K562 (cell line): ENCODE results near the gene GLI3. TPM values are rescaled to one million over a fixed set of nuclear protein-coding genes. Genes with fewer than 3 reads are reported as not detected.

Source experiments
- ATAC-seq: fragments of 200-7000 bp; cut with Tn5 transposase; 3 replicates; pipeline ENCODE4 v1.9.1; 2020; ENCODE audit warnings: moderate library complexity
- BruUV-seq: library from RNA; stranded (reverse); fragments of 400-500 nt; replicated peaks from 2 replicates; lab custom pipeline; 2021; lab: Mats Ljungman, UMichigan
- CTCF ChIA-PET: fragments of 300-600 bp; formaldehyde crosslinking; extraction: SDS; loops from one replicate; lab custom pipeline; 2021; ENCODE audit warnings: low intra/inter-chr PET ratio; lab: Yijun Ruan, JAX
- POLR2A ChIA-PET: fragments of 300-600, 350-650 bp; sonication (Branson Sonifier 250); formaldehyde crosslinking; extraction: SDS; loops from one replicate; lab custom pipeline; 2021; ENCODE audit warnings: antibody characterized with exemption, inconsistent platforms; lab: Yijun Ruan, JAX
- DNase-seq, 4 experiments: peaks; one replicate each; pipeline versions ENCODE4 v3.0.0 to v3.0.0-alpha.2; 2011 to 2018; ENCODE audit warnings: low spot score in 3 of 4, mixed read lengths in 3 of 4; ENCODE audit errors: extremely low read depth in 1 of 4
- FAIRE-seq: peaks from 2 replicates; lab custom pipeline; 2011; peaks lifted over from hg19 to GRCh38; lab: Jason Lieb, UNC
- H2AFZ ChIP-seq: 2 replicates; pipeline ENCODE4 v1.6.0; 2011; ENCODE audit warnings: low read depth, low read length, control low read depth, inconsistent platforms
- H3K27ac ChIP-seq: fragments of 200-600 bp; 3 replicates; pipeline ENCODE4 v1.8.0; 2011; ENCODE audit warnings: low read depth, mild to moderate bottlenecking, control low read depth, inconsistent platforms, low read length, moderate library complexity, mixed read lengths; ENCODE audit errors: extremely low read depth
- H3K27me3 ChIP-seq, 2 experiments: fragments of 300-600 bp in 1 of 2; 2 replicates in 1 of 2; 3 replicates in 1 of 2; pipeline versions ENCODE4 v1.6.0 to v1.8.0; 2011; ENCODE audit warnings: inconsistent platforms in 2 of 2, low read length in 2 of 2, mild to moderate bottlenecking in 1 of 2, mixed read lengths in 1 of 2, moderate library complexity in 1 of 2; ENCODE audit not compliant: control insufficient read depth in 2 of 2, insufficient read depth in 2 of 2
- H3K36me3 ChIP-seq: fragments of 300-600 bp; 3 replicates; pipeline ENCODE4 v1.8.0; 2011; ENCODE audit warnings: mild to moderate bottlenecking, low read length, inconsistent platforms; ENCODE audit not compliant: control insufficient read depth, insufficient read depth
- H3K4me1 ChIP-seq, 2 experiments: fragments of 200-600 bp in 1 of 2; replicated peaks in 1 of 2; 2 replicates in 1 of 2; 3 replicates in 1 of 2; pipeline versions ENCODE4 v1.5.1 to v1.8.0; 2011; ENCODE audit warnings: inconsistent platforms in 2 of 2, low read length in 2 of 2, mild to moderate bottlenecking in 1 of 2, mixed read lengths in 1 of 2, moderate library complexity in 1 of 2; ENCODE audit not compliant: control insufficient read depth in 2 of 2, insufficient read depth in 2 of 2
- H3K4me2 ChIP-seq: 2 replicates; pipeline ENCODE4 v1.6.1; 2011; ENCODE audit warnings: low read length, control low read depth, inconsistent platforms, mixed read lengths; ENCODE audit not compliant: insufficient read depth
- H3K4me3 ChIP-seq: fragments of 200-600 bp; sonication (generic), shearing (Covaris generic); 2 replicates; pipeline ENCODE4 v1.5.1; 2016; ENCODE audit warnings: control low read depth, inconsistent platforms
- H3K79me2 ChIP-seq: fragments of 200-600 bp; 3 replicates; pipeline ENCODE4 v1.8.0; 2011; ENCODE audit warnings: low read length, inconsistent platforms; ENCODE audit not compliant: control insufficient read depth, insufficient read depth
- H3K9ac ChIP-seq, 2 experiments: 2 replicates each; pipeline versions ENCODE4 v1.6.0 to v1.6.1; 2011; ENCODE audit warnings: low read depth in 2 of 2, low read length in 2 of 2, control low read depth in 1 of 2, inconsistent platforms in 1 of 2, mild to moderate bottlenecking in 1 of 2, mixed read lengths in 1 of 2; ENCODE audit not compliant: insufficient read depth in 1 of 2
- H3K9me1 ChIP-seq: one replicate; pipeline ENCODE4 v1.6.0; 2011; ENCODE audit warnings: inconsistent platforms, mild to moderate bottlenecking, low read length, moderate library complexity; ENCODE audit not compliant: control insufficient read depth, insufficient read depth
- H3K9me3 ChIP-seq: replicated peaks from 2 replicates; pipeline ENCODE4 v1.5.1; 2011; ENCODE audit warnings: low read depth, low read length, inconsistent platforms; ENCODE audit not compliant: control insufficient read depth, insufficient read depth
- H4K20me1 ChIP-seq: replicated peaks from 2 replicates; pipeline ENCODE4 v1.6.1; 2011; ENCODE audit warnings: low read length, inconsistent platforms, mixed read lengths; ENCODE audit not compliant: control insufficient read depth, insufficient read depth
- CREB1 ChIP-seq, 2 experiments: sonication (generic) in 1 of 2; formaldehyde crosslinking in 1 of 2; IDR thresholded peaks; 2 replicates each; pipeline versions ENCODE4 v1.6.1 to v1.8.0; 2012 to 2022; ENCODE audit warnings: inconsistent platforms in 1 of 2, mild to moderate bottlenecking in 1 of 2, missing genetic modification reagents in 1 of 2, moderate library complexity in 1 of 2
- ERF ChIP-seq: fragments of 450-650 bp; formaldehyde crosslinking; IDR thresholded peaks from 2 replicates; pipeline ENCODE4 v1.4.0; 2020; ENCODE audit warnings: mild to moderate bottlenecking, mixed read lengths
- HDGF ChIP-seq: fragments of 450-650 bp; IDR thresholded peaks from 2 replicates; pipeline ENCODE4 v1.6.1; 2016
- MAFF ChIP-seq: IDR thresholded peaks from 2 replicates; pipeline ENCODE4 v1.6.1; 2012; ENCODE audit warnings: low read length, improper control_type of control experiment
- NCOA1 ChIP-seq: fragments of 450-650 bp; IDR thresholded peaks from 2 replicates; pipeline ENCODE4 v1.6.1; 2016; ENCODE audit warnings: low read depth
- ZNF133 ChIP-seq: fragments of 250-450 bp; sonication (Bioruptor Pico); IDR thresholded peaks from 2 replicates; pipeline ENCODE4 v1.4.0; 2020; ENCODE audit warnings: mild to moderate bottlenecking
- ZNF436 ChIP-seq: fragments of 250-450, 450-650 bp; sonication (Bioruptor Pico); formaldehyde crosslinking; IDR thresholded peaks from 2 replicates; pipeline ENCODE4 v1.7.0; 2020; ENCODE audit warnings: mild to moderate bottlenecking
- ZNF717 ChIP-seq: fragments of 250-450 bp; sonication (Bioruptor Pico); IDR thresholded peaks from 2 replicates; pipeline ENCODE4 v1.5.0; 2021
- ZNF778 ChIP-seq: fragments of 450-650 bp; formaldehyde crosslinking; IDR thresholded peaks from 2 replicates; pipeline ENCODE4 v1.4.0; 2020; ENCODE audit warnings: mild to moderate bottlenecking, moderate library complexity
- WGBS: fragments of 100-300 bp; shearing (Covaris generic); methylation state at CpG from one replicate; pipeline ENCODE4 v1.1.6; 2016; ENCODE audit warnings: low coverage, mixed read lengths; ENCODE audit not compliant: insufficient coverage; ENCODE audit errors: missing lambda C conversion rate; 5-methylcytosine and 5-hydroxymethylcytosine counted together
- in situ Hi-C: fragments of 300-500 bp; cut with MboI; formaldehyde crosslinking; loops from 4 replicates; pipeline ENCODE4 v1.15.0; 2018; ENCODE audit warnings: inconsistent platforms, mixed read lengths
- intact Hi-C: fragments of 100-400 bp; cut with micrococcal nuclease; formaldehyde crosslinking; loops from 2 replicates; pipeline ENCODE4 v1.14.2; 2022
- polyA plus RNA-seq, 8 experiments: library from polyadenylated mRNA; depleted of rRNA in 4 of 8; stranded (reverse) in 5 of 8; unstranded in 3 of 8; fragments of >200 nt; fragmentation: Nextera tagmentation in 2 of 8; fragmentation: Illumina TruSeq in 1 of 8; extraction: Ambion mirVana in 2 of 8; extraction: Trizol in 1 of 8; gene quantifications; 2 replicates each; pipeline versions ENCODE4 v1.2.1 to v1.2.3, GENCODE V29; 2011 to 2014; ENCODE audit warnings: inconsistent platforms in 1 of 8, missing spikeins in 1 of 8
- total RNA-seq, 7 experiments: library from RNA; depleted of rRNA in 6 of 7; stranded (reverse); fragments of >200 nt in 6 of 7; fragmentation: Illumina TruSeq in 2 of 7; extraction: Trizol in 2 of 7; gene quantifications; 2 replicates each; pipeline versions ENCODE4 v1.2.1 to v1.2.3, GENCODE V29; 2011 to 2021; ENCODE audit warnings: low replicate concordance in 1 of 7
- TF ChIP-seq, protein P1 (sequence below): fragments of 250-450 bp; sonication (Bioruptor Pico); IDR thresholded peaks from 2 replicates; pipeline ENCODE4 v1.8.0; 2021; ENCODE audit warnings: moderate library complexity, mild to moderate bottlenecking, inconsistent platforms
- TF ChIP-seq, protein P2 (sequence below): fragments of 450-650 bp; formaldehyde crosslinking; conservative IDR thresholded peaks from 2 replicates; pipeline ENCODE4 v1.4.0; 2022; ENCODE audit warnings: mild to moderate bottlenecking, missing genetic modification characterization
- TF ChIP-seq, protein P3 (sequence below), 2 experiments: IDR thresholded peaks in 1 of 2; conservative IDR thresholded peaks in 1 of 2; 2 replicates each; pipeline ENCODE4 v1.6.1; 2016; ENCODE audit warnings: low read depth in 2 of 2, mild to moderate bottlenecking in 1 of 2, missing compliant biosample characterization in 1 of 2, missing genetic modification characterization in 1 of 2, moderate library complexity in 1 of 2

Gene GLI3
- total and polyA plus RNA-seq, 9 of the 15 experiments (the other 6 are each of a cell fraction or from before 2014, with no cell fraction given): 0.01 to 0.18 (median 0.07) TPM; not detected in 6

DNA sequence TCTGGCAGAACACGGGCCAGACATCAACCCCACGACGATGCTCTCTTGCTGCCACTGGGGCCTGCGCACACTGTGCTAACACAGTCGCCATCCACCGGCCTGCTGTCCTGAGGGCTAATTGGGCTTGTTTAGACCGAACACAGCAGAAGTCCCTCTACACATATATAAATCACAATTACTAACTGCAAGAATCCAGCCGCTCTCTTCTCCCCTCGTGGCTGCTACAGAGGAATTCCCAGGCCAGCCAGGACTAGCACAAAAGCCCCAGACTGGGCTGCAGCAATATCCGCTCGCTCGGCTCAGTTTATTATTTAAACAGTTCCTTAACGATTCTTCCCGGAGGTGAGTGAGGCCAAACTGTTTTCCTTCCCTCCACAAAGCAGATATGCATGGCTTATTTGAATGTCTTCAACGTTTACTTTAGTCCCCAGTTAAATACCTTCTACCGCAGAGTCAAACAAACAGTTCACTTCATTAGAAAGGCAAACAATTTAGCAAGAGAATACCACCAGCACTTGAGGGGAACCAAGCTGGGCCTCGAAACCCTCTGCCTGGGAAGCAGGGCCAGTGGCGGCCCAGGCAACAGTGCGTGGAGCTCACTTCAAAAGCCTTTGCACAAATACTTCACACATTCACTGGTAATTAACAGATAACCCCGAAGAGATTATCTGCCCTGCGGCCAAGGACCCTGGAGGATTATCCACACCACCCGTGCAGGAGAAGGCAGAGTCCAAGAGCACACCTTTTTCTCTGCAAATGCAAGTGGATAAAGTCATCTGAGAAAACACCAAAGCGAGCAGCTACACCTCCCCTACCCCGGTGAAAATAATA is 145.3 kb downstream of the GLI3 start:
- Histone ChIP-seq H2AFZ (no peak overlapping the region), H3K79me2 (no peaks in the 10 kb centered on the region), H3K9me1 (no peaks in the 10 kb centered on the region), H3K4me3 (no peak overlapping the region), H3K27me3 (peaks cover 0 to 14% of the 10 kb centered on the region in 2 experiments; a peak in 3 of 5 replicates), H3K27ac (no peak overlapping the region), H3K36me3 (no peaks in the 10 kb centered on the region), H4K20me1 (0 out of 2 replicates have a peak, but pooled peaks cover 3% of the 10 kb centered on the region), H3K4me1 (no peaks in the 10 kb centered on the region), H3K9me3 (no peaks in the 10 kb centered on the region), H3K4me2 (no peak overlapping the region), H3K9ac (no peak overlapping the region; a peak in 1 of 4 replicates)
- CTCF ChIA-PET: no interaction called here
- no TSS peak for BruUV-seq
- in situ Hi-C loops (no loop called here), intact Hi-C loops (no loop called here)
- no peak for DNase-seq
- FAIRE-seq: no peak
- no peak for ATAC-seq
- under 1% methylated on average over 24 of the region's 24 CpGs for WGBS
- POLR2A ChIA-PET: interaction anchor here (0.6 kb wide), 1 partner anchor 117 kb away, joined by 3 read pairs; no protein-coding TSS in a partner anchor
- TF ChIP-seq, protein P1, sequence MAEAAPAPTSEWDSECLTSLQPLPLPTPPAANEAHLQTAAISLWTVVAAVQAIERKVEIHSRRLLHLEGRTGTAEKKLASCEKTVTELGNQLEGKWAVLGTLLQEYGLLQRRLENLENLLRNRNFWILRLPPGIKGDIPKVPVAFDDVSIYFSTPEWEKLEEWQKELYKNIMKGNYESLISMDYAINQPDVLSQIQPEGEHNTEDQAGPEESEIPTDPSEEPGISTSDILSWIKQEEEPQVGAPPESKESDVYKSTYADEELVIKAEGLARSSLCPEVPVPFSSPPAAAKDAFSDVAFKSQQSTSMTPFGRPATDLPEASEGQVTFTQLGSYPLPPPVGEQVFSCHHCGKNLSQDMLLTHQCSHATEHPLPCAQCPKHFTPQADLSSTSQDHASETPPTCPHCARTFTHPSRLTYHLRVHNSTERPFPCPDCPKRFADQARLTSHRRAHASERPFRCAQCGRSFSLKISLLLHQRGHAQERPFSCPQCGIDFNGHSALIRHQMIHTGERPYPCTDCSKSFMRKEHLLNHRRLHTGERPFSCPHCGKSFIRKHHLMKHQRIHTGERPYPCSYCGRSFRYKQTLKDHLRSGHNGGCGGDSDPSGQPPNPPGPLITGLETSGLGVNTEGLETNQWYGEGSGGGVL (CRISPR knock-in tag): no peak
- TF ChIP-seq NCOA1 (no peak), HDGF (no peak), ZNF717 (CRISPR knock-in tag) (no peak), ZNF436 (CRISPR knock-in tag) (no peak), ZNF133 (CRISPR knock-in tag) (no peak), CREB1 (IDR thresholded peaks at IDR 0.05) (no peak), CREB1 (CRISPR knock-in tag; IDR thresholded peaks at IDR 0.05) (no peak), ERF (CRISPR knock-in tag) (no peak), ZNF778 (CRISPR knock-in tag) (no peak), MAFF (no peak)
- TF ChIP-seq, protein P2, sequence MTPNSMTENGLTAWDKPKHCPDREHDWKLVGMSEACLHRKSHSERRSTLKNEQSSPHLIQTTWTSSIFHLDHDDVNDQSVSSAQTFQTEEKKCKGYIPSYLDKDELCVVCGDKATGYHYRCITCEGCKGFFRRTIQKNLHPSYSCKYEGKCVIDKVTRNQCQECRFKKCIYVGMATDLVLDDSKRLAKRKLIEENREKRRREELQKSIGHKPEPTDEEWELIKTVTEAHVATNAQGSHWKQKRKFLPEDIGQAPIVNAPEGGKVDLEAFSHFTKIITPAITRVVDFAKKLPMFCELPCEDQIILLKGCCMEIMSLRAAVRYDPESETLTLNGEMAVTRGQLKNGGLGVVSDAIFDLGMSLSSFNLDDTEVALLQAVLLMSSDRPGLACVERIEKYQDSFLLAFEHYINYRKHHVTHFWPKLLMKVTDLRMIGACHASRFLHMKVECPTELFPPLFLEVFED (CRISPR knock-in tag): no peak
- TF ChIP-seq, protein P3, sequence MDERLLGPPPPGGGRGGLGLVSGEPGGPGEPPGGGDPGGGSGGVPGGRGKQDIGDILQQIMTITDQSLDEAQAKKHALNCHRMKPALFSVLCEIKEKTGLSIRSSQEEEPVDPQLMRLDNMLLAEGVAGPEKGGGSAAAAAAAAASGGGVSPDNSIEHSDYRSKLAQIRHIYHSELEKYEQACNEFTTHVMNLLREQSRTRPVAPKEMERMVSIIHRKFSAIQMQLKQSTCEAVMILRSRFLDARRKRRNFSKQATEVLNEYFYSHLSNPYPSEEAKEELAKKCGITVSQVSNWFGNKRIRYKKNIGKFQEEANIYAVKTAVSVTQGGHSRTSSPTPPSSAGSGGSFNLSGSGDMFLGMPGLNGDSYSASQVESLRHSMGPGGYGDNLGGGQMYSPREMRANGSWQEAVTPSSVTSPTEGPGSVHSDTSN (CRISPR knock-in tag; IDR thresholded peaks at IDR 0.05; ENCODE audit: low read depth): no peak
- TF ChIP-seq, protein P3 (tag; conservative IDR thresholded peaks at IDR 0.05; ENCODE audit: low read depth): no peak
